ENCODE data around the gene DENND1A.

- TF ChIP-seq CTCF (conservative IDR thresholded peaks at IDR 0.05; ENCODE audit: low read depth, low read length) (no peak), EZH2 (IDR thresholded peaks at IDR 0.05; ENCODE audit: low read length, unreplicated experiment) (no peak)
Observed at GRCh38 chr9:123414204-123414603, 515.7 kb downstream of the DENND1A start.

All from PC-3 (cell line).